ENCODE data around the gene ABLIM2. TPM values are rescaled to one million over a fixed set of nuclear protein-coding genes. Genes with fewer than 3 reads are reported as not detected.

Gene ABLIM2
- total and polyA plus RNA-seq, 2 of the 8 experiments (the other 6 are each of a cell fraction or from before 2014, with no cell fraction given) = 2.8 to 3.0 TPM

DNA sequence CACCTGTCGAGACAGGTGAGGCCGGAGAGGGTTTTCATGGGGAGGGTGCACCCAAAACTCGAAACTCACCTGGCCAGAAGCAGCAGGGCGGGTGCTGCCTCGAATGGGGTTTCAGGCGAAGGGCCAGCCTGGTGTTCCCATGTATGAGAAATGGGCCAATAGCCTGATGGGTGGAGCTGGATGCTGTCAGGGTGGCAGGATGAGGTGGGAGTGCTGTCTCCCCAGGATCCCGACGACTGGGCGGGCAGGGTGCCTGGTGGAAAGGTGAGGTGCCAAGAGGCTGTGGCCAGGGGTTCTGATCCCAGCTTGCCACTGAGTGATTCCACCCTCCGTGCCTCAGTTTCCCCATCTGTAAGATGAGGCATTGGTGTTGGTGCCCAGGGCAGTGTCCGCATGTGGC lies 23.7 kb upstream of the ABLIM2 start:
- Histone ChIP-seq H2BK15ac (ENCODE audit: low read length) (no peak overlapping the region), H3K9me3 (ENCODE audit: insufficient read depth in 2 of 2, low read depth in 1 of 2, low read length in 1 of 2) (no peaks in the 10 kb centered on the region), H4K91ac (replicated peaks; ENCODE audit: insufficient read length, low read length) (no peak overlapping the region), H3K14ac (ENCODE audit: insufficient read length) (no peak overlapping the region), H3K4ac (replicated peaks; ENCODE audit: insufficient read length, low read depth, low read length) (no peak overlapping the region), H3K27ac (ENCODE audit: low read depth, low read length) (no peak overlapping the region), H2AK5ac (ENCODE audit: low read depth, low read length) (no peak overlapping the region), H3K23ac (ENCODE audit: insufficient read length) (no peak overlapping the region), H3K4me2 (ENCODE audit: insufficient read depth in 1 of 2, low read depth in 2 of 2, low read length in 2 of 2) (no peak overlapping the region), H3K23me2 (ENCODE audit: low read depth, low read length) (0 out of 2 replicates have a peak, but pooled peaks cover 2% of the 10 kb centered on the region), H2BK12ac (ENCODE audit: low read depth, low read length) (no peak overlapping the region), H3K27me3 (replicated peaks in 1 of 4; ENCODE audit: control insufficient read depth in 3 of 4, extremely low read depth in 1 of 4, insufficient read depth in 3 of 4, low read length in 3 of 4) (no peaks in the 10 kb centered on the region), H2BK20ac (ENCODE audit: low read length) (no peak overlapping the region), H3K4me3 (ENCODE audit: extremely low read depth in 1 of 4, insufficient read depth in 2 of 4, low read depth in 3 of 4, low read length in 4 of 4) (no peak overlapping the region), H4K8ac (ENCODE audit: extremely low read depth, insufficient read depth, low read length) (peak overlapping the region; percentile 57; the same call in 1 of the 2 replicates), H3K79me2 (ENCODE audit: control insufficient read depth in 1 of 2, insufficient read depth in 2 of 2, low read length in 2 of 2) (no peaks in the 10 kb centered on the region), H4K20me1 (replicated peaks in 1 of 2; ENCODE audit: control insufficient read depth in 1 of 2, insufficient read depth in 2 of 2, low read length in 2 of 2) (peaks cover 0 to 4% of the 10 kb centered on the region in 2 experiments), H3K4me1 (replicated peaks in 1 of 4; ENCODE audit: control insufficient read depth in 3 of 4, insufficient read depth in 4 of 4, low read length in 3 of 4) (no peaks in the 10 kb centered on the region), H2BK120ac (replicated peaks; ENCODE audit: low read depth, low read length) (no peak overlapping the region), H3K79me1 (ENCODE audit: low read depth, low read length) (no peaks in the 10 kb centered on the region), H3K36me3 (ENCODE audit: control insufficient read depth in 2 of 4, insufficient read depth in 4 of 4, low read length in 3 of 4) (no peaks in the 10 kb centered on the region), H3K18ac (ENCODE audit: extremely low read depth, low read length) (no peak overlapping the region), H2AFZ (ENCODE audit: low read length) (no peak overlapping the region), H2BK5ac (ENCODE audit: low read depth, low read length) (no peak overlapping the region), H4K5ac (ENCODE audit: insufficient read length, low read depth, low read length) (no peak overlapping the region), H3K9ac (replicated peaks in 1 of 4; ENCODE audit: extremely low read depth in 1 of 4, low read depth in 3 of 4, low read length in 3 of 4) (no peak overlapping the region), H3K56ac (replicated peaks; ENCODE audit: insufficient read length, low read depth, low read length) (no peak overlapping the region)
- ChIA-PET POLR2A (ENCODE audit: partially characterized antibody) (no interaction called here), CTCF (ENCODE audit: partially characterized antibody) (interaction anchor here (1.5 to 2.0 kb wide), 3 partner anchors 10 to 847 kb away, joined by 3 to 7 read pairs (median 4); no protein-coding TSS in a partner anchor)
- FAIRE-seq (no peak), DNase-seq (ENCODE audit: low read depth in 1 of 2, low spot score in 2 of 2) (no peak)
- TF ChIP-seq ASH2L (IDR thresholded peaks at IDR 0.05; ENCODE audit: low read length) (no peak), POU5F1 (IDR thresholded peaks at IDR 0.05; ENCODE audit: low read depth, low read length) (no peak), TCF12 (IDR thresholded peaks at IDR 0.05; ENCODE audit: low read depth, low read length) (no peak), TEAD4 (IDR thresholded peaks at IDR 0.05; ENCODE audit: low read depth, low read length) (no peak), POLR2AphosphoS5 (IDR thresholded peaks at IDR 0.05; ENCODE audit: low read depth, low read length) (no peak), HDAC2 (IDR thresholded peaks at IDR 0.05; ENCODE audit: borderline replicate concordance in 1 of 2, low read depth in 2 of 2, low read length in 2 of 2) (no peak), ZNF274 (IDR thresholded peaks at IDR 0.05; ENCODE audit: borderline replicate concordance, extremely low read depth, low read length) (no peak), CREB1 (IDR thresholded peaks at IDR 0.05) (no peak), RXRA (IDR thresholded peaks at IDR 0.05; ENCODE audit: insufficient read depth, low read depth, low read length) (no peak), BCL11A (IDR thresholded peaks at IDR 0.05; ENCODE audit: low read depth in 2 of 2, low read length in 2 of 2) (no peak), MAFK (IDR thresholded peaks at IDR 0.05; ENCODE audit: low read depth, low read length) (no peak)
- TF ChIP-seq, protein P1, sequence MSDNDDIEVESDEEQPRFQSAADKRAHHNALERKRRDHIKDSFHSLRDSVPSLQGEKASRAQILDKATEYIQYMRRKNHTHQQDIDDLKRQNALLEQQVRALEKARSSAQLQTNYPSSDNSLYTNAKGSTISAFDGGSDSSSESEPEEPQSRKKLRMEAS (IDR thresholded peaks at IDR 0.05) = no peak
- 81% methylated on average over 11 of the region's 11 CpGs; no CpG with 5 or more reads in 1 of the 2 experiments for WGBS, 2 experiments (ENCODE audit: extremely low coverage in 1 of 2, insufficient coverage in 1 of 2, insufficient read length in 1 of 2, insufficient replicate concordance in 2 of 2, low coverage in 1 of 2, low lambda C conversion rate in 2 of 2, missing lambda C conversion rate in 1 of 2)

Measured in H1 (cell line).